Measurements from ENCODE around the gene ABCA1. TPM values are rescaled to one million over a fixed set of nuclear protein-coding genes. Genes with fewer than 3 reads are reported as not detected.

The ABCA1 gene
- total RNA-seq, 2 experiments from 2014 or later: 14.1 to 16.9 TPM

DNA sequence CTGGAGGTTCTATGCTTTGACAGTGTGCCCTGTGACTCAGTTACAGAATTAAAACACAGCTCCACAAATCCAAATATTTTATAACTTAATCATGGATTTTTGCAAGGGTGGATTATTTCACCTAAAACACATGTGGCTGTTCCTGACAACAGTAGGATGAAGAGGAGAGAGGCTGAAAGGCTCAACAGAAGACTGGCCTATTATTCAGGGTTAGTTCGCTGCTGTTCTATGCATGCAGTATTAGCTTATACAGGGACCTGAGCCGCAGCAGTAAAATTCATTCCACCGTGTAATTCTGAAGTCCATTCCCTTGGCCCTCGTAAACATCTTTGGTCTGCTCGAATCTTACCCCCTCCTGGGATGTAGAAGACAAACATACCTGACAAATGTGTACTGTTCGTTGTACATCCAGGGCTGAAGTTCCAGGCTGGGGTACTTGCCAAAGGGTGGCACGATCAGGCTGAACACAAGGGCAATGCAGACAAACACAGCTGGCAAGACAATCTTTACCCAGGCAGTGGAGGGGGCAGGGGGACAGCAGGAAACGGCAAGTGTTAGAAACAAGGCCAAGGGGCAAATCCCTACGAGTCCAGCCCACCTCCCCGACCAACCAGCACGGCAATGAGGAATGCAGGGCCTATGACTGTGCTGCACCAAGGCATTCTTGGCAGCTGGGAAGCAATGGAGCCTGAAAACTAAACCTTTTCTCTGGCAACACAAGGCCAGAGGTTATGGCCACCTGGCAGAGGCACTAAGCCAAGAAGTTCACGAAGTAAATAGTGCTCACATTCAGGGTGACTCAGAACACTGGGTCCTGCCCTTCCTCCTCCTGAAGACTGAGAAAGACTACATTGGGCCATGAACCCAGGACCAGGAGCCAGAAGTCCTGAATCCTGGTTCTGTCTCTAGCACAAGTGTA lies 117.3 kb downstream of the ABCA1 start:
- intact Hi-C loops (cut with DNase I, micrococcal nuclease): no loop called here

DNA sequence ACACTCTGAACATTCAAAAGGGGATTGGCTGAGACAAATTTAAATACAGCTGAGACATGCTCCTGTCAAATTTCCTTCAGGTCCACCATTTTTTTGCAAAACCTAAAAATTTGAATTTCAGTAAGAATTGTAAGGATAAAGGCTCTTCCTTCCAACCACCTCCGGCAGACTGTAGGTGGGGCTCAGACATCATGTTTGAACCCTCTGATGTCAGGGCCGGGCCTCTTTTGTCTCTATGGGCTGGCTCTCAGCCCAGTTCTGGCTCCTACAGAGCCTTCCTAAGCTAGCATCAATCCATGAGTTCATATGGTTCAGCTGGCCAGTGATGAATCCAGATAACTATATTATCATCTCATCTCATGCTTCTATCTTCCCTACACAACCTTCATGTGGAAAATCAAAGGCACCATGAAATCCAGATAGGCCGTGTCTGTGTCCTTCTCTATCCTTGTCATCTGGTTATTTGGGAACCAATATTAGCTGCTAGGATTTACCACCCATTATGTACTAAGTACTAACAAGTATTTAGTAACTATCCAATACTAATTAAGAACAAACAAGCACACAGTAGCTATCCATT lies 119.8 kb downstream of the ABCA1 start:
- intact Hi-C loops (cut with DNase I, micrococcal nuclease): loop anchor here in 1 of 2 experiments (10.0 kb wide), 1 partner anchor 607 kb away; no protein-coding TSS in a partner anchor
- no peak overlapping the region for H3K27ac Mint-ChIP-seq
- CTCF ChIA-PET: interaction anchor here (0.5 kb wide), 1 partner anchor 77 kb away, joined by 3 read pairs; no protein-coding TSS in a partner anchor

More for the DNA sequence above, 117.3 kb downstream of the ABCA1 start:
- H3K36me3 ChIP-seq (ENCODE audit: insufficient read depth, low read length): peaks cover 15% of the 10 kb centered on the region
- no peaks in the 10 kb centered on the region for H3K27me3 ChIP-seq (ENCODE audit: control insufficient read depth in 1 of 2, insufficient read depth in 2 of 2, low read length in 2 of 2)
- H3K4me1 ChIP-seq (ENCODE audit: insufficient read depth, low read length): no peaks in the 10 kb centered on the region
- Mint-ChIP-seq H3K27ac (no peak overlapping the region), H3K36me3 (ENCODE audit: low read depth) (peaks cover 75% of the 10 kb centered on the region), H3K9me3 (no peaks in the 10 kb centered on the region), H3K4me1 (ENCODE audit: low read depth) (no peaks in the 10 kb centered on the region), H3K4me3 (no peak overlapping the region), H3K27me3 (no peaks in the 10 kb centered on the region)
- no peaks in the 10 kb centered on the region for H3K9me3 ChIP-seq (ENCODE audit: control insufficient read depth in 1 of 2, insufficient read depth in 1 of 2, low read length in 2 of 2)
- DNase-seq (no peak), ATAC-seq (ENCODE audit: poor library complexity) (no peak)
- H3K4me3 ChIP-seq (ENCODE audit: low read length): no peak overlapping the region
- CTCF ChIA-PET: no interaction called here
- POLR2A ChIA-PET: no interaction called here
- no peak overlapping the region for H3K27ac ChIP-seq (ENCODE audit: low read depth in 1 of 2, low read length in 2 of 2)
- TF ChIP-seq, protein P1, sequence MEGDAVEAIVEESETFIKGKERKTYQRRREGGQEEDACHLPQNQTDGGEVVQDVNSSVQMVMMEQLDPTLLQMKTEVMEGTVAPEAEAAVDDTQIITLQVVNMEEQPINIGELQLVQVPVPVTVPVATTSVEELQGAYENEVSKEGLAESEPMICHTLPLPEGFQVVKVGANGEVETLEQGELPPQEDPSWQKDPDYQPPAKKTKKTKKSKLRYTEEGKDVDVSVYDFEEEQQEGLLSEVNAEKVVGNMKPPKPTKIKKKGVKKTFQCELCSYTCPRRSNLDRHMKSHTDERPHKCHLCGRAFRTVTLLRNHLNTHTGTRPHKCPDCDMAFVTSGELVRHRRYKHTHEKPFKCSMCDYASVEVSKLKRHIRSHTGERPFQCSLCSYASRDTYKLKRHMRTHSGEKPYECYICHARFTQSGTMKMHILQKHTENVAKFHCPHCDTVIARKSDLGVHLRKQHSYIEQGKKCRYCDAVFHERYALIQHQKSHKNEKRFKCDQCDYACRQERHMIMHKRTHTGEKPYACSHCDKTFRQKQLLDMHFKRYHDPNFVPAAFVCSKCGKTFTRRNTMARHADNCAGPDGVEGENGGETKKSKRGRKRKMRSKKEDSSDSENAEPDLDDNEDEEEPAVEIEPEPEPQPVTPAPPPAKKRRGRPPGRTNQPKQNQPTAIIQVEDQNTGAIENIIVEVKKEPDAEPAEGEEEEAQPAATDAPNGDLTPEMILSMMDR (IDR thresholded peaks at IDR 0.05): no peak

DNA sequence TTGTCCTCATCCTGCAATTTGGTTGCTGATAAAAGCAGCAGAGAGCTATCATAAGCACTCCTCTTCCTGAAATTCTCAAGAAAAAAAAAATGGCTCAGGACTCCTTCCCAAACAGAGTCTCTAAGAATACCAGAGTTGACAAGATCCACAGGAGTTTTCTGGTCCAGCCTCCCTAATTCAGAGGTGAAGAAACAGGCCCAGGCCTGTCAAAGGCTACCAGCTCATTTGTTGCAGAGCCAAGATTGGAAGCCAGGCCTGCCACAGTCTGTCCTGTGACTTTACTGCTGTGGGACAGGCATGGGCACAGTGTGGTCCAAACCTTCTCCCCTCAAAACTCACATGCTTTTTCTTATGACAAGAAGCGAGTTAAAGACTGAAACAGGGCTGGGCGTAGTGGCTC lies 122.5 kb downstream of the ABCA1 start:
- H3K36me3 Mint-ChIP-seq (ENCODE audit: low read depth): peaks cover 74% of the 10 kb centered on the region
- DNase-seq (no peak), ATAC-seq (ENCODE audit: poor library complexity) (no peak)
- H3K27me3 Mint-ChIP-seq: no peaks in the 10 kb centered on the region
- no peaks in the 10 kb centered on the region for H3K27me3 ChIP-seq (ENCODE audit: control insufficient read depth in 1 of 2, insufficient read depth in 2 of 2, low read length in 2 of 2)
- no peak overlapping the region for H3K4me3 ChIP-seq (ENCODE audit: low read length)
- POLR2A ChIA-PET: no interaction called here
- intact Hi-C loops (cut with DNase I, micrococcal nuclease): loop anchor here in 1 of 2 experiments (10.0 kb wide), 1 partner anchor 609 kb away; no protein-coding TSS in a partner anchor
- no peaks in the 10 kb centered on the region for H3K4me1 Mint-ChIP-seq (ENCODE audit: low read depth)
- H3K9me3 ChIP-seq (ENCODE audit: control insufficient read depth in 1 of 2, insufficient read depth in 1 of 2, low read length in 2 of 2): no peaks in the 10 kb centered on the region
- TF ChIP-seq, protein P1 (IDR thresholded peaks at IDR 0.05): no peak
- H3K9me3 Mint-ChIP-seq: no peaks in the 10 kb centered on the region
- no peak overlapping the region for H3K27ac Mint-ChIP-seq
- peaks cover 18% of the 10 kb centered on the region for H3K36me3 ChIP-seq (ENCODE audit: insufficient read depth, low read length)
- no peaks in the 10 kb centered on the region for H3K4me1 ChIP-seq (ENCODE audit: insufficient read depth, low read length)
- H3K4me3 Mint-ChIP-seq: no peak overlapping the region
- no peak overlapping the region for H3K27ac ChIP-seq (ENCODE audit: low read depth in 1 of 2, low read length in 2 of 2)
- CTCF ChIA-PET: no interaction called here

More for the DNA sequence above, 119.8 kb downstream of the ABCA1 start:
- POLR2A ChIA-PET: no interaction called here
- peak in 2 of 14 experiments; percentile 4 to 13 for DNase-seq
- H3K27me3 Mint-ChIP-seq: no peaks in the 10 kb centered on the region
- no peaks in the 10 kb centered on the region for H3K4me1 Mint-ChIP-seq (ENCODE audit: low read depth)
- no peak for ATAC-seq (ENCODE audit: poor library complexity)
- TF ChIP-seq, protein P1 (IDR thresholded peaks at IDR 0.05): no peak
- Histone ChIP-seq H3K9me3 (ENCODE audit: control insufficient read depth in 1 of 2, insufficient read depth in 1 of 2, low read length in 2 of 2) (no peaks in the 10 kb centered on the region), H3K27ac (ENCODE audit: low read depth in 1 of 2, low read length in 2 of 2) (no peak overlapping the region), H3K27me3 (ENCODE audit: control insufficient read depth in 1 of 2, insufficient read depth in 2 of 2, low read length in 2 of 2) (no peaks in the 10 kb centered on the region), H3K4me1 (ENCODE audit: insufficient read depth, low read length) (no peaks in the 10 kb centered on the region), H3K36me3 (ENCODE audit: insufficient read depth, low read length) (peaks cover 15% of the 10 kb centered on the region), H3K4me3 (ENCODE audit: low read length) (no peak overlapping the region)
- H3K9me3 Mint-ChIP-seq: no peaks in the 10 kb centered on the region
- no peak overlapping the region for H3K4me3 Mint-ChIP-seq
- peaks cover 75% of the 10 kb centered on the region for H3K36me3 Mint-ChIP-seq (ENCODE audit: low read depth)
